ENCODE measurements around the gene CLK2.
"Not testable (repeated sequence)": the region's sequence is repeated elsewhere in the genome, so short reads cannot be mapped to it uniquely, and the experiment has no call there.

The CLK2 gene

DNA sequence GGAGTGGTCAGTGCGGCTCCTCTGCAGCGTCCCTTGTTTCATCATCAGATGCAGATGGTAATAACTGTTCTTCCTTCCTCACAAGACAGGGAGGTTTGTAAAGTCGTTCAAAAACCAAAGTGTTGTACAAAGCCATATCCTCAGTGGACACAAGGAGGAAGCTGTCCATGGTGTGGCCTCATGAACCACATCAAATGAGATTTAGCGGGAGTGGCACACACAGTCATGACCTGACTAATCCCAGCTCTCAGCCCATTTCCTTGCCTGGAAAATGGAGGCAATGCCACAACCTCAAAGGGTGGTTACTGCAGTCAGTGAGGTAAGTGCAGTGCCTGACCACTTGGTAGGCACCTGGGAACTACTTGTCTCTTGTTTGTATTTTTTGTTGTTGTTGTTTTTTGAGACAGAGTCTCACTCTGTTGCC is 31.5 kb downstream of the CLK2 start:
- no peak for DNase-seq (ENCODE audit: low read depth)

DNA sequence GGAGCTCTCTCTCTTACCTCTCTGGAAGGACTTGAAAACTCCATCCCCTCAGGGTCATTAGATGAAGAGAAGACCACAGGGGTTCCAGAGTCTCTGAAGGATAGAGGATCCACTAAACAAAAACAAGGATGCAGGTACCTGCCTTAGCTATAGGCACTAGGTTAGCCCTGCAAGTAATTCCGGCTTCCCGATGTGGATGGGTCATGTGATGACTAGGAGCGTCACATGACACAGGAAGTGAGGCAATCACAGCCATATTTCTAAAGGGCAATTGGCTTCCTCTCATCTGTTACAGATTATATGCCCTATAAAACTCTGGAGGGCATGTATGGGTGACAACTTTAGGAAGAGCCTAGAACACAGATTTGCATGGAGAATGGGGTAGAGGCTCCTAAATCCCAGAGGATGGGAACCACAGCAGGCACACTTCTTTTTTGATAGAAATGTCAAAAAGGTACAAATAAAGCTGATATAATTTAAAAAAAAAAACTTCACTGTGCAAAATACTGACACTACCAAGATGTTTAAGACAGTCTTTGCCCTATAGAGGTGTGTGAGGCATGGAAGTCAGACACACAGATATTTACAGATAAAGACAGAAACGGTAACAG is 32.1 kb downstream of the CLK2 start:
- DNase-seq (ENCODE audit: low read depth): peak; percentile 60

DNA sequence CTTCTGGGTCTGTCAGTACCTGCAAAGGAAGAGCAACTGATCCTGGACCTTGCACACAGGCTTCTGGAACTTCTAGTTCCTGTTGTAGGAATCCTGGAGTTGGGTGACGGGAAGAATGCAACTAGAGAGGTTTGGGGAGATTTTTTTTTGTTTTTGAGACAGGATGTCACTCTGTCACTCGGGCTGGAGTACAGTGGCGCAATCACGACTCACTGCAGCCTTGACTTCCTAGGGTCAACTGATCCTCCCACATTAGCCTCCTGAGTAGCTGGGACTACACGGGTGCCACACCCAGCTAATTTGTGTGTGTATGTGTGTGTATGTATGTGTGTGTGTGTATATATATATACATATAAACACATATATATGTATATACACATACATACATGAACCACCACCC is 36.9 kb downstream of the CLK2 start:
- no peak for DNase-seq (ENCODE audit: low read depth)

DNA sequence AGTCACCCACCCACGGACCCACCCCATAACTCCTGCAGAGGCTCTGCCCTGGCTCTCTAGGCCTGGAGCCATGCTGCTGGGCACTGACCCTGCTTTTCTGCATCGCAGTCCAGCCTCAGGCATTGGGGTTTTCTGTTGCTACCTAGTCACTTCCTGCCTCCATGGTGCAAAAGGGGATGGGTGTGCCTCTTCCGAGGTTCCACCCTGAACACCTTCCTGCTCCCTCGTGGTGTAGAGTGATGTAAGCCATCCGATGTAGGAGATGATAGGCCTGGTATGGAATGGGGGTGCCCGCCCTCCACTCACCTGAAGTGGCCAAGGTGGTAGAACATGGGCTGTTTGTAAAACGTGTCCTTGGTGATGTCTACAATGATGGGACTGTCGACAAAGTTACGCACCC is 37.9 kb downstream of the CLK2 start:
- not testable (repeated sequence) for DNase-seq (ENCODE audit: low read depth)

DNA sequence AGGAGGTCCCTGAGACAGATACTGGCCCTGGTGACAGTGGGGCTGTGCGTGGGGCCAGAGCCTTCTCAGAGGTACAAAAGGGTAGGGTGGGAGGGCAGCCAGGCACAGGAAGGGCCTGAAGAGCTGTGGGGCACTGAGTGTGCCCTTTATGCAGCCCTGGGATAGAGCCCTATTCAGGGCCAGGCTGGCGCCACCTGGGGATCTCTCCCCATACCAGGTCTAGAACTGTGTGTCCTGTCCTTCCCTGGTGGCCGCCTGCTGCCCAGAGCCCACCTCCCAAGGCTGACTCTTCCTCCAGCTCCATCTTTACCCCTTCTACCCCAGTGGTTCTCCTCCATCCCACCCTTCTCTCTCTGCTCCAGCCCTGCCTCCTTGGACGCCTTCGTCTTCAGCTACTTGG is 39.8 kb downstream of the CLK2 start:
- DNase-seq (ENCODE audit: low read depth): not testable (repeated sequence)

DNA sequence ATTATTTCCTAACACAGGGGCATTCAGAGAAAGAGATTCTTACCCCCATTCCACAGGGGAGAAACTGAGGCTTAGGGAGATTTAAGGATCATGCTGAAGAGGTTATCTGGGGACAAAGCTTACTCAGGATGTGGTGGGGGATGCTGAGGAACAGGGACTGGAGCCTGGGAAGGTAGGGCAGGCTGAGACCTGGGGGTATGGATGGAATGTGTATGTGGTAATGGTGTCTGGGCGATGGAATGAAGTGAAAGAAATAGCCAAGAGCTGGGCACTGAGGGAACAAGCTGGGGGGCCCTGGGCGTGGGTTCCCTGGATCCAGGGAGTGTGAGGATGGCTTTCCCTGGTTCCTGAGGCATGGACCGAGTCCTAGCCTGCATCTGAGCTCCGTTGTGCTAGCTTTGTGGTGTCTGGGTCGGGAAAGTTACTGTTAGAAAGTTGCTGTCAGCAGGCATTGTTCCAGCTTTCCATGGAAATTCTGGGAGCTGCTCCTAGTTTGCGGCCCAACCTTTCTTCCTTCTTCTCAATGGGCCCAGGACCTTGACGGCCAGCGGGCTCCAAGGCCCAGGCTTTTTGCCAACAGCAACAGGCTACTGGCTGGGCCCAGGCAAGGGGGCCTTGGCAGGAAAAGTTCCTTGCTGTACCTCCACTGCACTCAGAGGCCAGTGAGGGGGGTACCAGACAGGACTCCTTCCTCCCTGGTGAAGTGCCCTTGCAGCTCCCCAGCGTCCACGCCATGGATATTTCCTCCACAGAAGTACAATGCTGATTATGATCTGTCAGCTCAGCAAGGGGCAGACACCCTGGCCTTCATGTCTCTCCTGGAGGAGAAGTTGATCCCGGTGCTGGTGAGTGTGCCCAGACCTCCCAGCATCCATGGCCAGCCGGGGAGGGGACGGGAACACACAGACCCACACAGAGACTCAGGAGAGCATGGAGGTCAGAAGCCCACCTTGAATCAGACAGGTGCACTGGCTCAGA is 41.0 kb downstream of the CLK2 start:
- DNase-seq (ENCODE audit: low read depth): not testable (repeated sequence)

DNA sequence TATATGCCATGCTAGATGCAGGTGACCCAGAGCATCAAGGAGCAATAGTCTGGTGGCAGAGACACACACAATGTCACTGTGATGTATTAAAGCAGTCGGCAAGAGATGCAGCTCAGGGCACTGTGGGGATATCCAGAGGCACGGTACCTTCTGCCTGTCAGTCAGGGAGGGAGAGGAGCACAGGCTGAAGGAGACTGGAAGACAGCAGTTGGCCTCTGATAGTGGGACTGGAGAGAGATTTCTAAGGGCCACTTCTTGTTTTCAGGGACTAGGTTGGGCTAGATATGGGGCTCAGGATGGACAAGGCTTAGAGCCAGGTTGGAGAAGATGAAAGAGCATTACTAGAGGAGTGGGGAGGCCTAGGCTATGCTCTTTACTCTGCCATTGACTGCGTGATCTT is 42.0 kb downstream of the CLK2 start:
- not testable (repeated sequence) for DNase-seq (ENCODE audit: low read depth)

DNA sequence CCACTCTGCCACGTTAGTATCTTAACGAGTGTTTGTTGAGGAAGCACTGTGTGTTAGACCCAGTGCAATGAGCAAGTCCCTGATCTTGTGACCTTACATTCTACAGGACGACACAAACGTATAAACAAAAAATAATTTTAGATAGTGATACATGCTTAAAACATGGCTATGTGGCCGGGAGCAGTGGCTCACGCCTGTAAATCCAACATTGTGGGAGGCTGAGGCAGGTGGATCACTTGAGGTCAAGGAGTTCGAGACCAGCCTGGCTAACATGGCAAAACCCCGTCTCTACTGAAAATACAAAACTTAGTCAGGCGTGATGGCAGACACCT is 45.2 kb downstream of the CLK2 start:
- no peak for DNase-seq (ENCODE audit: low read depth)

DNA sequence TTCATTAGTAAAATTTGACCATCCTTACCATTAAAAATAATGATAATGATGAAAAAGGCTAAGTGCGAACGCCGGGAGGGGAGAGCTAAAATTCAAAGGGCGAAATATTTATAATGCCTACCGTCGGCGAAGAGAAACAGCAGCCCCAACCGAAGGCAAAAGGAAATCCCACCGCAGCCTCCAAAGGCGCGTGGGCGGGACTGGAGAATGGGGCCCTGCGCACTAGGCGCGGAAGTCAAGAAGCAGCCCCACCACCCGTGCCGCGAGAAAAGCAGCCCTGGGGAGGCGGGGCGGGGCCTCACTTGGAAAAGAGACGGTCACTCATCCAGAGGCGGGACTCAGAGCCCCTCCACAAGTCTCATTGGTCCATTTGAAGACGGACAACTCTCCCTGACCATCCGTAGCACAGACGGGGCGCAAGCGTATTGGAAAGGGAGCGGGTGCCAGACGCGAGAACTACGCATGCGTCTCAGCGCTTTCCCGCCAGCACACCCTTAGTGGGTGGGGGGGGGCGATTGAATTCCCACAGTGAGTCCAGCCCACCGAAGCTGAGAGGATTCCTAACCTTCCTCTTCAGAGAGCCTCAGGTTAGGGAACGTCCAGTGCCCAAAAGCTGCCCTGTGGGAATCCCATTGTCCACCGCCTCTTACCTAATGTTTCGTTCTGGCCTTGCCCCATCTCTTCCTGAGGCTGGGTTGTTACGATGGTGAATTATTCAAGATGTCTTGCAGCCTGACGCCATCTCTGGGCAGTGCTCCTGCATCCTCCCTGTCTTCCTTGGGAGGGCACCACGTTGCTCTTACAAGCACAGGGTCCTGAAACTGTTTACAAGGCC is 45.8 kb downstream of the CLK2 start:
- peak; percentile 96 for DNase-seq (ENCODE audit: low read depth)

DNA sequence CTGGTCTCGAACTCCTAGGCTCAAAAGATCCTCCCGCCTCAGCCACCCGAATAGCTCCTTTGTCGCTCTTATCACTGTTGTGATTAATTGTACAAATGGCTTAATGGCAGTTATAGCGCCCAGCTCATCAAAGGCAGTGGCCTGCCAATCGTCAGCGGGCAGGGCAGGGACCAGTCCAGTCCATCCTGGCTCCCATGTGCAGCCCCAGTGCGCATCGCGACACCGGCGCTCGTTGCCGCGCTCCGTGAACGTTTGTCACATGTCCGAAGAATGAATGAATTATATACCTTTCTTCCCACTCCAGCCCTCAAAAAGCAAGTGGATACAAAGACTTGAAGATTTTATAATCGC is 46.4 kb downstream of the CLK2 start:
- no peak for DNase-seq (ENCODE audit: low read depth)

DNA sequence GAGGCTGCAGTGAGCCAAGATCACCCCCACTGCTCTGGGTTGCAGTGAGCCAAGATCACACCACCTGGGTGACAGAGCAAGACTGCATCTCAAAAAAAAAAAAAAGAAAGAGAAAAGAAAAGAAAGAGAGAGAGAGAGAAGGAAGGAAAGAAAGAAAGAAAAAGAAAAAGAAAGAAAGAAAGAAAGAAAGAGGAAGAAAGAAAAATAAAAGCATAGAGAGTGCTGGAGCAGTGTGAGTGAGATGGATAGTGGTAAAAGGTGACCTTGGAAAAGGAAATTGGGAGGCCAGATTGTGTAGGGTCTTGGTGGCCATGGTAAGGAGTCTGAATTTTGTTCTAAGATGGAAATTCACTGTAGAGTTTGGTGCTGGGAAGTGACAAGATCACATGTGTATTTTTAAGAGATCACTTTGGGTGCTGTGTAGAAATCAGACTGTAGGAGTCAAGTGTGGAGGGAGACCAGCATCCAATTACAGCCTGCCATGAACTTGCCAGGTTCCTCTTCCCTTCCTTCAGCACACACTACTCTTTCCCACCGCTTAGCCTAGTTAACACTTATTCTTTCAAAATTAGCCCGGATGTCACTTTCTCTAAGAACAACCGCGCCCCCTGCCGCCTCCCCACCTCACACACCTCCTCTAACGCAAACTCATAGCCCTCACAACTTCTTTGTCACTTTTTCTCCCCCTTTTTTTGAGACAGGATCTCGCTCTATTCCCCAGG is 47.0 kb downstream of the CLK2 start:
- peak; percentile 64 for DNase-seq (ENCODE audit: low read depth)

DNA sequence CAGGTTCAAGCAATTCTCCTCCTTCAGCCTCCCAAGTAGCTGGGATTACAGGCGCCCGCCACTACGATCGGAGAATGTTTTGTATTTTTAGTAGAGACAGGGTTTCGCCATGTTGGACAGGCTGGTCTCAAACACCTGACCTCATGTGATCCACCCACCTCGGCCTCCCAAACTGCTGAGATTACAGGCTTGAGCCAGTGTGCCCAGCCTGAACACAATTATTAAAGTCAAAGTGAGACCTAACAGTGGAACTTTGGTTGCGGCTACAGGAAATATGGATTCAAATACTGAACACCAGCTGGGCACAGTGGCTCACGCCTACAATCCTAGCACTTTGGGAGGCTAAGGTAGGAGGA is 47.9 kb downstream of the CLK2 start:
- DNase-seq (ENCODE audit: low read depth): not testable (repeated sequence)

DNA sequence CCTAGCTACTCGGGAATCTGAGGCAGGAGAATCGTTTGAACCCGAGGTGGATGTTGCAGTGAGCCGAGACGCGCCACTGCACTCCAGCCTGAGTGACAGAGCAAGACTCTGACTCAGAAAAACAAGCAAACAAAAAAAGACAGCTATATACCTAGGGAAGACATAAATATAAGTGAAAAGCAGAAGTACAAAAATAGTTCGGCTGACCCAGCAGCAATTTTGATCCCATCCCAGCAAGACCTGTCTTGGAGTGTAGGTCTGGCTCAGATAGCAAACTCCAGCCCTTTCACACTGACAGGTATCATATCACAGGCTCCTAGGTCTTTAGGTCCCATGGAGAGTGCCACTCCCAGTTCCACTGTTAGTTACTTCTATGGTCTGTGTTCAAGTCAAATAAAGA is 50.3 kb downstream of the CLK2 start:
- no peak for DNase-seq (ENCODE audit: low read depth)

DNA sequence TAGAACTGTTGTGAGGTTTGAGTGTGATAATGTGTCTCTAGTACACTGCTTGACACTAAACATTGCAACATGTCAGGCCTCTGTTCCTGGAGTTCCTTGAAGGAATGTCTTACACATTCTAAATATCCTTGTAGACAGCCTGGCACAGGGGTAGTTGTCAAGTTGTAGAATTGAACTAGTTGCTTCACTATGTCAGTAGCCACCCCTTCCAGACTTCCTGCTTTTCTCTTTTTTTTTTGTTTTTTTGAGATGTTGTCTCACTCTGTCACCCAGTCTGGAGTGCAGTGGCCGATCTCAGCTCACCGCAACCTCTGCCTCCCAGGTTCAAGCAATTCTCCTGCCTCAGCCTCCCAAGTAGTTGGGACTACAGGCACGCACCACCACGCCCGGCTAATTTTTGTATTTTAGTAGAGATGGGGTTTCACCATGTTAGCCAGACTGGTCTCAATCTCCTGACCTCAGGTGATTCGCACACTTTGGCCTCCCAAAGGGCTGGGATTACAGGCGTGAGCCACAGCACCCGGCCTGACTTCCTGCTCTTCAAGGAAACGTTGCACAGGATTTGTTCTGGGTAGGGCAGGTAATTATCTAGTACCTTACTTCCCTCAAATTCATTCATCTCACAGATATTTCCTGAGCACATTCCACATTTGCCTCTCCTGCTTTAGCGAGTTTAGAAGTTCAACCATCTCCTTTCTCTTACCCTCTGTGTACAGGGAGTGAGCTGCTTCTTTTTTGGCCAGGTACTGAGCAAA is 52.9 kb downstream of the CLK2 start:
- not testable (repeated sequence) for DNase-seq (ENCODE audit: low read depth)

DNA sequence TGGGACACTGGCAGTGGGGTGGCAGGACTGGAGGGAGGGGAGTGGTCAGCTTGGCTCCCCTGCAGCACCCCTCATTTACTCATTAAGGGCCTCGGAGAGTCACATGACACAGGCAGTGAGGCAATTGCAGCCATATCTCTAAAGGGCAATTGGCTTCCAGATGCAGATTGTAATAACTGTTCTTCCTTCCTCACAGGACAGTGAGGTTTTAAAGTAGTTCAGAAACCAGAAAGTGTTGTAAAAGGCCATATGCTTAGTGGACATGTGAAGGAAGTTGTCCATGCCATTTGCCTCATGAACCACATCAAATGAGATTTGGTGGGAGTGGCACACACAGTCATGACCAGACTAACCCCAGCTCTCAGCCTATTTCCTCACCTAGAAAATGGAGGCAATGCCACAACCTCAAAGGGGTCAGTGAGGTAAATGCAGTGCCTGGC is 53.7 kb downstream of the CLK2 start:
- DNase-seq (ENCODE audit: low read depth): no peak

DNA sequence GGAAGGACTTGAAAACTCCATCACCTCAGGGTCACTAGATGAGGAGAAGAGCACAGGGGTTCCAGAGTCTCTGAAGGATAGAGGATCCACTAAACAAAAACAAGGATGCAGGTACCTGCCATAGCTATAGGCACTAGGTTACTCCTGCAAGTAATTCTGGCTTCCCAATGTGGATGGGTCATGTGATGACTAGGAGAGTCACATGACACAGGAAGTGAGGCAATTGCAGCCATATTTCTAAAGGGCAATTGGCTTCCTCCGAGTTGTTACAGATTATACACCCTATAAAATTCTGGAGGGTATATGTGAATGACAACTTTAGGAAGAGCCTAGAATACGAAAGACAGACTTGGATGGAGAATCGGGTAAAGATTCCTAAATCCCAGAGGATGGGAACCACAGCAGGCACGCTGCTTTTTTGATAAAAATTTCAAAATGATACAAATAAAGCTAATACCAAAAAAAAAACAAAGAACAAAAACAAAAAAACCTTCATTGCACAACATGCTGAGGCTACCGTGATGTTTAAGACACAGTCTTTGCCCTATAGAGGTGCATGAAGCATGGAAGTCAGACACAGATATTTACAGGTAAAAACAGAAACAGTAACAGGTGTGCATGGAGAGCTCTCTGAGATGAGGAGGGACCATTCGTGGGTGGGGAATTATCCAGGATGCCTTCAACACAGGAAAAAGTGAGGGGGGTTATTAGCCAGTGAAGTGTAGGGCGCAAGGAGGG is 54.3 kb downstream of the CLK2 start:
- no peak for DNase-seq (ENCODE audit: low read depth)

DNA sequence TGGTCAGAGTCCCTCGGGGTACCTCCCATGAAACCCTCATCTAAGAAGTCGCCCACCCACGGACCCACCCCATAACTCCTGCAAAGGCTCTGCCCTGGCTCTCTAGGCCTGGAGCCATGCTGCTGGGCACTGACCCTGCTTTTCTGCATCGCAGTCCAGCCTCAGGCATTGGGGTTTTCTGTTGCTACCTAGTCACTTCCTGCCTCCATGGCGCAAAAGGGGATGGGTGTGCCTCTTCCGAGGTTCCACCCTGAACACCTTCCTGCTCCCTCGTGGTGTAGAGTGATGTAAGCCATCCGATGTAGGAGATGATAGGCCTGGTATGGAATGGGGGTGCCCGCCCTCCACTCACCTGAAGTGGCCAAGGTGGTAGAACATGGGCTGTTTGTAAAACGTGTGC is 58.6 kb downstream of the CLK2 start:
- not testable (repeated sequence) for DNase-seq (ENCODE audit: low read depth)
